Stimulated activated CD8-positive, alpha-beta memory T cell treated with anti-CD3 and anti-CD28 coated beads, Interleukin-7, amount 100 ng/mL, for 48 hours (primary cell): ENCODE measurements around the gene TP53TG3E.
"Not testable (repeated sequence)": the region's sequence is repeated elsewhere in the genome, so short reads cannot be mapped to it uniquely, and the experiment has no call there.

ENCODE experiments used
- DNase-seq, 2 donors: peaks; one replicate each; pipeline ENCODE4 v3.0.0-alpha.2; 2020; ENCODE audit warnings: low read depth in 1 of 2; ENCODE audit errors: extremely low read depth in 1 of 2

Gene TP53TG3E

GRCh38 chr16:33304006-33304405 lies at the start of gene TP53TG3E:
TSS of gene TP53TG3E (plus strand) at chr16:33304306. CDS start at chr16:33304374, 68 bp downstream.
- DNase-seq = not testable (repeated sequence)

GRCh38 chr16:33336226-33337012 lies 32.3 kb downstream of the TP53TG3E start:
- not testable (repeated sequence) for DNase-seq

GRCh38 chr16:33337627-33338542 lies 33.8 kb downstream of the TP53TG3E start:
- not testable (repeated sequence) for DNase-seq

GRCh38 chr16:33338543-33338951 lies 34.4 kb downstream of the TP53TG3E start:
- not testable (repeated sequence) for DNase-seq

GRCh38 chr16:33339093-33340061 lies 35.3 kb downstream of the TP53TG3E start:
- DNase-seq = peak in 1 of 2 donors; percentile 27
